Measurements from ENCODE around the gene SGO2.

SGO2 gene

DNA sequence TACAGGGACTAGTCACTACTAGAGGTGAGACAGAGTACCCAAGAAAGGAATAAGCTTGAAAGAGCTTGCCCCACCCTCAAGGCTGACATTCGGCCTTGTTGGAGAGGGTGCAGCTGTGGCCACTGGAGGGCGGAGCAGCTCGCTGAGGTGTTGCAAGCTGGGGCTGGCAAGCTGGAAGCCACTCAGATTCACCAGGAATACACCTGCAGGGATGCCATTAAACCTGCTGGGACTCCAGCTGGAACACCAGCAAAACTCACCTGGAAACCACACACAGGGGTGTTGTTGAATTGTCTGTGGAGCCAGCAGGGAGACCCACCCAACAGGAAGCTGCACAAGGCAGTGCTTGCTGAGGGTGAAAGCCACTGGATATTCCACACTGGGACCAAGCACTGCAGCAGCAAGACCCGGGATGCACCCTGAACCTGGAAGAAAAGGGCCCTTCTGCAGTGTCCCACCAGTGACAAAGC lies 42.2 kb upstream of the SGO2 start:
- in situ Hi-C loops (cut with HindIII; ENCODE audit: low pct_ligation_motif_present, low sequenced_read_pairs): no loop called here
- Histone ChIP-seq H3K27me3 (replicated peaks) (no peaks in the 10 kb centered on the region), H3K4me3 (ENCODE audit: low read depth, low read length) (no peak overlapping the region), H3K36me3 (replicated peaks) (peaks cover 5% of the 10 kb centered on the region), H3K27ac (no peak overlapping the region)
- no peak for DNase-seq
- TF ChIP-seq, protein P1, sequence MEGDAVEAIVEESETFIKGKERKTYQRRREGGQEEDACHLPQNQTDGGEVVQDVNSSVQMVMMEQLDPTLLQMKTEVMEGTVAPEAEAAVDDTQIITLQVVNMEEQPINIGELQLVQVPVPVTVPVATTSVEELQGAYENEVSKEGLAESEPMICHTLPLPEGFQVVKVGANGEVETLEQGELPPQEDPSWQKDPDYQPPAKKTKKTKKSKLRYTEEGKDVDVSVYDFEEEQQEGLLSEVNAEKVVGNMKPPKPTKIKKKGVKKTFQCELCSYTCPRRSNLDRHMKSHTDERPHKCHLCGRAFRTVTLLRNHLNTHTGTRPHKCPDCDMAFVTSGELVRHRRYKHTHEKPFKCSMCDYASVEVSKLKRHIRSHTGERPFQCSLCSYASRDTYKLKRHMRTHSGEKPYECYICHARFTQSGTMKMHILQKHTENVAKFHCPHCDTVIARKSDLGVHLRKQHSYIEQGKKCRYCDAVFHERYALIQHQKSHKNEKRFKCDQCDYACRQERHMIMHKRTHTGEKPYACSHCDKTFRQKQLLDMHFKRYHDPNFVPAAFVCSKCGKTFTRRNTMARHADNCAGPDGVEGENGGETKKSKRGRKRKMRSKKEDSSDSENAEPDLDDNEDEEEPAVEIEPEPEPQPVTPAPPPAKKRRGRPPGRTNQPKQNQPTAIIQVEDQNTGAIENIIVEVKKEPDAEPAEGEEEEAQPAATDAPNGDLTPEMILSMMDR (IDR thresholded peaks at IDR 0.05; ENCODE audit: low read depth, low read length, missing control alignments): peak; percentile 68

DNA sequence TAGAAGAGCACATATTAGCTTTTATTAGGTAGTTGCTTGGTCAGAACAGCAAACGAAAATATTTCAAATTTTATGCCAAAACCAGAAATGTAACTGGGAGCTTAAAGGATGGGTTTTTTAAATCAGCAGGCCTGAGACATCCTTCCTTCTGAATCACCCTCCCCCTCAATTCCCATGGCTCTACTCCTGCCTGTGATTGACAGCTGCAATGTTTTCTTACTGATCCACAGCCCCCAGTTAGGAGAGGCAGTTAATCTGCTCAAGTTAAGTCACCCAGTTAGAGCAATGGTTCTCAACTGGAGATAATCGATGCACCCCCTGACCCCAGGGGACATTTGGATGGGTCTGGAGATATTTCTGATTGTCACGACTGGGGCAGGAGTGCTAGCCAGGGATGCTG lies 41.1 kb upstream of the SGO2 start:
- TF ChIP-seq, protein P1 (IDR thresholded peaks at IDR 0.05; ENCODE audit: low read depth, low read length, missing control alignments): no peak
- H3K36me3 ChIP-seq (replicated peaks): peaks cover 2% of the 10 kb centered on the region
- no peaks in the 10 kb centered on the region for H3K27me3 ChIP-seq (replicated peaks)
- H3K4me3 ChIP-seq (ENCODE audit: low read depth, low read length): no peak overlapping the region
- no peak overlapping the region for H3K27ac ChIP-seq
- in situ Hi-C loops (cut with HindIII; ENCODE audit: low pct_ligation_motif_present, low sequenced_read_pairs): no loop called here
- DNase-seq: peak; percentile 49

DNA sequence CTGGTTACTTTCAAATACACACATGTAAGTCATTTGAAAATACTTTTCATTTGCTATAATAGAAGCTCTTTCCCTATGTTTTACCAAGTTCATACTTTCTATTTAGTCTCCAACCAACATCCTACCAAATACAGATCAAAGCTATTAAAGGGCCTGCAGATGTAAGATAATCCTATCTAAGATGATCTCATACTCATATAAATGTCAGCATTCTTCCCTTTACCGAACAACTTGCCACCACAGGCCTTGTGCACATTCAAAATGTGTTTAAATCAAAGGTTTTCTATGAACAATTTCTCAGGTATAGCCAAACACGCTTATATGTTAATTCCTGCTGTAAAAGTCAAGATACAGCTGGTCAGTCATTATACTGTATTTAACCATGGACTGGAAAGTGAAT lies 39.5 kb upstream of the SGO2 start:
- H3K36me3 ChIP-seq (replicated peaks): peaks cover 7% of the 10 kb centered on the region
- no peaks in the 10 kb centered on the region for H3K27me3 ChIP-seq (replicated peaks)
- no peak overlapping the region for H3K27ac ChIP-seq
- no peak for DNase-seq
- H3K4me3 ChIP-seq (ENCODE audit: low read depth, low read length): no peak overlapping the region
- TF ChIP-seq, protein P1 (IDR thresholded peaks at IDR 0.05; ENCODE audit: low read depth, low read length, missing control alignments): no peak
- in situ Hi-C loops (cut with HindIII; ENCODE audit: low pct_ligation_motif_present, low sequenced_read_pairs): no loop called here

DNA sequence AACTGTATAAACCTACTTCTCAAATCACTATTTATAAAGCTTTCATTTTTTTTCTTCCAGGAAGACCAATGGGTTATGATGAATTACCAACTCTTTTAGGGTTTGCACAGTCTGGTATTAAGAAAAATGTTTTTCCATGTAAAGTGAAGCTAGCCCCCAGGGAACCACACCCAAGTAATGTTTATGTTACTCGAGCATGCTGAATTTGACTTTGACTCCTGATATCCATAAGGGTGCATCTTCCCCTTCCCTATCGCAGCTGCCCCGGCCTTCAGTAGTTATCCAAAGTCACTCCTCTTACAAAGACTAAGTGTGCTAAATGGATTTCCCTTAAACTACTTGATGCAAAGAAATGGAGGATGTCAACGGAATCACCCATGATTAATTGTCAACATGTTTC lies 37.8 kb upstream of the SGO2 start:
- in situ Hi-C loops (cut with HindIII; ENCODE audit: low pct_ligation_motif_present, low sequenced_read_pairs): no loop called here

DNA sequence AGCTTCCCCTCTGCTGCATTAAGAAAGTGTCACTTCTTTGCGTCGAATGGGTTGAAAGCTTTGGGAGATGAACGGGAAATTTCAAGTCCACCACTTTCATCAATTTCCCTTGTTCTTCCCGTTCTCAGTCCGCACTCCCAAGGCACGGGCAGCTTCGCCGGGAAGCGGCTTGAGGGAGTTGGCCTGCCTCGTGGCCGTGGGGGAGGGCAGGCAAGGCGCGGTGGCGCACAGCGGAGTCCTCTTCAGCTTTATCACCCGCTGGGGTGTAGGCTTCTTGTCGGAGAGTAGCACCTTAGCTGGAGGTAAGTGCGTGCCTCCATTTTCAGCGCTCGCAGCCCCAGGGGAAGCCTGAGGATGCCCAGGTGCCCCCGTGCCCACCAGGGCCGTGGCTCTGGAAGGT lies 36.0 kb upstream of the SGO2 start:
- H3K36me3 ChIP-seq (replicated peaks): peaks cover 7% of the 10 kb centered on the region
- H3K4me3 ChIP-seq (ENCODE audit: low read depth, low read length): no peak overlapping the region
- no peak overlapping the region for H3K27ac ChIP-seq
- no peak for DNase-seq
- in situ Hi-C loops (cut with HindIII; ENCODE audit: low pct_ligation_motif_present, low sequenced_read_pairs): no loop called here
- H3K27me3 ChIP-seq (replicated peaks): no peaks in the 10 kb centered on the region
- TF ChIP-seq, protein P1 (IDR thresholded peaks at IDR 0.05; ENCODE audit: low read depth, low read length, missing control alignments): no peak

More for the DNA sequence above, 37.8 kb upstream of the SGO2 start:
- TF ChIP-seq, protein P1 (IDR thresholded peaks at IDR 0.05; ENCODE audit: low read depth, low read length, missing control alignments): no peak
- Histone ChIP-seq H3K4me3 (ENCODE audit: low read depth, low read length) (no peak overlapping the region), H3K27ac (no peak overlapping the region), H3K27me3 (replicated peaks) (no peaks in the 10 kb centered on the region), H3K36me3 (replicated peaks) (peaks cover 7% of the 10 kb centered on the region)
- no peak for DNase-seq

DNA sequence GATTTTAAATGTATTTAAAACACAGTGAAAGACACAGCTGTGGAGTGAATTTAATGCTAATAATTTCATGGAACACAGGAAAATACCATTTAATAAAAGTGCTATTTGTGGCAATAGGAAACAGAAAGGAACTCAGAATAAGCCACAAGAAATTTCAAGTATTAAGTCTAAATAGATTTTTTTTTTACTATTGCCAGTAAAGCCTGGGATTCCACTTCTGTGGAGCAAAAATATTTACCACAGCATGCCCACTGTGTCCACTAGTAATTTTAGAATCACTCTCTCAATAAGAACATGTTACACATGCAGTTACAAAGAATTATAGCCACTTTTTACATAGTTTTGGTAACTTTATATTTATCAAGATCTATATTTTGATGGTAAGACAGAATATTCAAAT lies 33.4 kb upstream of the SGO2 start:
- in situ Hi-C loops (cut with HindIII; ENCODE audit: low pct_ligation_motif_present, low sequenced_read_pairs): no loop called here
- no peak for DNase-seq

More for the DNA sequence above, 33.4 kb upstream of the SGO2 start:
- Histone ChIP-seq H3K27ac (no peak overlapping the region), H3K4me3 (ENCODE audit: low read depth, low read length) (no peak overlapping the region), H3K27me3 (replicated peaks) (no peaks in the 10 kb centered on the region), H3K36me3 (replicated peaks) (peaks cover 7% of the 10 kb centered on the region)
- TF ChIP-seq, protein P1 (IDR thresholded peaks at IDR 0.05; ENCODE audit: low read depth, low read length, missing control alignments): no peak
